ENCODE results near the gene MOB3B. TPM values are rescaled to one million over a fixed set of nuclear protein-coding genes. Genes with fewer than 3 reads are reported as not detected.

The MOB3B gene
- total RNA-seq, 1 donor from 2014 or later, result 11.0 TPM

DNA sequence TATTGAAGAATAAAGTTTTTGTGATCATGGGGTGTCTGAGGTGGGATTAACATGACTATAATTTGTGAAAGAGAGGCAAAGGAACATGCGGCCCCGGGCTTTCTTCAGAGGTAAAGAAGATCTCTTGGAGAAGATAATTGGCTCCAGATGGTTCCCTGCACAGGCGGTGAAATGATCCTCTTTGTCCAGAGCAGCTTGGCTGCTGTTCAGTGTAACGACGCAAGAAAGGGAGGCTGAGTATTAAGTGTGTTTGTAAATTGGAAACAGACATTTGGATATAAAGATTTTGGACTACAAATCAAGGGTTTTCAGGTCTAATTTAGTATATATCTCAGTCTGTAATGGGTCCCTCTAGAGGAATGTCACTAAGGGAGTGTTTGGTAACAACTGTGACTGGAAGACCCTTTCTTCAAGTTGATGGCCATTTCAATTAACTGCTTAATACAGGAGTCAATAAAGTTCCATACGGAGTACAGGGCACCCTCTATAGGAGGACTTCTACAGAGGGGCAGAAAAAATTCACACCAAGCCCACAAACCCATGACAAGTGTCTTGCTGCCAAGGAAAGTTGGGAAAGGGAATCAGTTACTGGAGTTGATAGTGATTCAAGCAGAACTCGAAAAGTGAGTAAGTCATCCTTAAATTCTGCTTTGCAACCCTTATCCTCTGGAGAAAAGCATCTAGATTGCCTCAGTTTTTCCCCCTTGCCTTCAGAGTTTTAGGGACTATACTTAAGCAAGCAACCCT, 236.8 kb downstream of the MOB3B start:
- Histone ChIP-seq H3K9me3 (no peaks in the 10 kb centered on the region), H3K27ac (no peak overlapping the region), H3K4me3 (no peak overlapping the region), H3K36me3 (no peaks in the 10 kb centered on the region), H3K27me3 (no peaks in the 10 kb centered on the region), H3K4me1 (no peaks in the 10 kb centered on the region)
- TF ChIP-seq POLR2A (IDR thresholded peaks at IDR 0.05), result no peak
- TF ChIP-seq POLR2AphosphoS5 (IDR thresholded peaks at IDR 0.05; ENCODE audit: insufficient read depth in 1 of 2, low read depth in 1 of 2), result no peak
- TF ChIP-seq, protein P1, sequence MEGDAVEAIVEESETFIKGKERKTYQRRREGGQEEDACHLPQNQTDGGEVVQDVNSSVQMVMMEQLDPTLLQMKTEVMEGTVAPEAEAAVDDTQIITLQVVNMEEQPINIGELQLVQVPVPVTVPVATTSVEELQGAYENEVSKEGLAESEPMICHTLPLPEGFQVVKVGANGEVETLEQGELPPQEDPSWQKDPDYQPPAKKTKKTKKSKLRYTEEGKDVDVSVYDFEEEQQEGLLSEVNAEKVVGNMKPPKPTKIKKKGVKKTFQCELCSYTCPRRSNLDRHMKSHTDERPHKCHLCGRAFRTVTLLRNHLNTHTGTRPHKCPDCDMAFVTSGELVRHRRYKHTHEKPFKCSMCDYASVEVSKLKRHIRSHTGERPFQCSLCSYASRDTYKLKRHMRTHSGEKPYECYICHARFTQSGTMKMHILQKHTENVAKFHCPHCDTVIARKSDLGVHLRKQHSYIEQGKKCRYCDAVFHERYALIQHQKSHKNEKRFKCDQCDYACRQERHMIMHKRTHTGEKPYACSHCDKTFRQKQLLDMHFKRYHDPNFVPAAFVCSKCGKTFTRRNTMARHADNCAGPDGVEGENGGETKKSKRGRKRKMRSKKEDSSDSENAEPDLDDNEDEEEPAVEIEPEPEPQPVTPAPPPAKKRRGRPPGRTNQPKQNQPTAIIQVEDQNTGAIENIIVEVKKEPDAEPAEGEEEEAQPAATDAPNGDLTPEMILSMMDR (IDR thresholded peaks at IDR 0.05), result no peak
- intact Hi-C loops (cut with DNase I), result no loop called here
- no peak for DNase-seq (ENCODE audit: extremely low spot score in 2 of 2)

DNA sequence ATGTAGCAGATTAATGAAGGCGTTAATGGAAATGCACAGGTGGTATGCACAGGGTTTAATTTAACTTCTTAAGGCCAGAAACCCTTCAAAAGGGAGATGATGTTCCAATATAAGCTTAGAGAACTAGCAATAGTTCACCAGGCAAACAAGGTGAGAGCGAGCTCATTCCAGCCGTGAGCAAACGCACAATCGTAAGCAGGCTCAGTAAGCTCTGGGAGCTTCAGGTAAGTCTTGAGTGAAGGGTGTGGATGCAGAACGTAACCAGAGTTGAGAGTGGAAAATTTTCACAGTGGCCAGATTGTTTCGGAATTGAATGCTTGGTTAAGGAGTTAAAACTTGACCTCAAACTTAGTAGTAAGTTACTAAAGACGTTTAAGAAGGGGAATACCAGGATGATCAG, 238.3 kb downstream of the MOB3B start:
- TF ChIP-seq, protein P1 (IDR thresholded peaks at IDR 0.05), result no peak
- no peak for TF ChIP-seq POLR2A (IDR thresholded peaks at IDR 0.05)
- TF ChIP-seq POLR2AphosphoS5 (IDR thresholded peaks at IDR 0.05; ENCODE audit: insufficient read depth in 1 of 2, low read depth in 1 of 2), result no peak
- no peak for DNase-seq (ENCODE audit: extremely low spot score in 2 of 2)
- H3K36me3 ChIP-seq, result no peaks in the 10 kb centered on the region
- H3K27me3 ChIP-seq, result no peaks in the 10 kb centered on the region
- intact Hi-C loops (cut with DNase I), result no loop called here
- H3K4me3 ChIP-seq, result no peak overlapping the region
- no peak overlapping the region for H3K27ac ChIP-seq
- no peaks in the 10 kb centered on the region for H3K9me3 ChIP-seq
- H3K4me1 ChIP-seq, result no peaks in the 10 kb centered on the region

DNA sequence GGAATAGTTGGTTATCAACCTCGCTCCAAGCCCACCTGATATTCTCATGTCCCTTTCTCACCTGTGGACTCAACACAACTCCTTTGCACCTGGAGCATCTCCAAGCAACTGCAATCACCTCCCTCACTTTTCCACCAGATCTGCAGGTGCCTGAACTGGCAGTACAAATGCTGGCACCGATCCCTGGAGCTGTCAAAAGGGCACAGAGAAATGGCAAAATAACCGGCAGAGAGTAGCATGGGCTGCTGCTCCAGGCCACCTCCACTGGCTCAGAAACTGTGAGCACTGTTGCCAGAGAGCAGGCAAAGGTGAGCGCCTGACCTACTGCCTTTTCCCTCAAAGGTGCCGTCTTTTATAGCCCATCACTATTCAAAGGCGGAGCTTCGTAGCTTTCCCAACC, 247.3 kb downstream of the MOB3B start:
- no peaks in the 10 kb centered on the region for H3K4me1 ChIP-seq
- no peak overlapping the region for H3K4me3 ChIP-seq
- no peak overlapping the region for H3K27ac ChIP-seq
- H3K36me3 ChIP-seq, result no peaks in the 10 kb centered on the region
- DNase-seq (ENCODE audit: extremely low spot score in 2 of 2), result no peak
- H3K9me3 ChIP-seq, result no peaks in the 10 kb centered on the region
- no peaks in the 10 kb centered on the region for H3K27me3 ChIP-seq
- intact Hi-C loops (cut with DNase I), result no loop called here
- TF ChIP-seq POLR2A (IDR thresholded peaks at IDR 0.05) (no peak), POLR2AphosphoS5 (IDR thresholded peaks at IDR 0.05; ENCODE audit: insufficient read depth in 1 of 2, low read depth in 1 of 2) (no peak)
- TF ChIP-seq, protein P1 (IDR thresholded peaks at IDR 0.05), result no peak

DNA sequence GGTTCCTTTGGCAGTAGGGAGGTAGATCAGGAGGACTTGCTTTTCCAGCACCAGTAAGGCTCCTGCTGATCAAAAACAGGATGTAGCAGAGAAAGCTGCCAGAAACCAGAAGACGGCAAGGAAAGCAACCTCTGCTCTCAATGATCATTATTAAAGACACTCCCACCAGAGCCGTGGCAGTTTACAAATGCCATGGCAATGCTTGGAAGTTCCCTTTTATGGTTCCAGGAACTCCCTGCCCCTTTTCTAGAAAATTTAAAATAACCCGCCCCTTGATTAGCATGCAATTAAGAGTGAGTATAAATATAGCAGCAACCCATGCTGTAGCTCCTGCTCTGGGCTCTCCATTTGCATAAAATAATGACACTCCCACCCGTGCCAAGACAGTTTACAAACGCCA, 248.8 kb downstream of the MOB3B start:
- Histone ChIP-seq H3K27ac (no peak overlapping the region), H3K4me1 (no peaks in the 10 kb centered on the region), H3K4me3 (no peak overlapping the region), H3K36me3 (no peaks in the 10 kb centered on the region), H3K9me3 (no peaks in the 10 kb centered on the region), H3K27me3 (no peaks in the 10 kb centered on the region)
- intact Hi-C loops (cut with DNase I), result no loop called here
- DNase-seq (ENCODE audit: extremely low spot score in 2 of 2), result no peak
- TF ChIP-seq POLR2AphosphoS5 (IDR thresholded peaks at IDR 0.05; ENCODE audit: insufficient read depth in 1 of 2, low read depth in 1 of 2) (no peak), POLR2A (IDR thresholded peaks at IDR 0.05) (no peak)
- TF ChIP-seq, protein P1 (IDR thresholded peaks at IDR 0.05), result no peak

DNA sequence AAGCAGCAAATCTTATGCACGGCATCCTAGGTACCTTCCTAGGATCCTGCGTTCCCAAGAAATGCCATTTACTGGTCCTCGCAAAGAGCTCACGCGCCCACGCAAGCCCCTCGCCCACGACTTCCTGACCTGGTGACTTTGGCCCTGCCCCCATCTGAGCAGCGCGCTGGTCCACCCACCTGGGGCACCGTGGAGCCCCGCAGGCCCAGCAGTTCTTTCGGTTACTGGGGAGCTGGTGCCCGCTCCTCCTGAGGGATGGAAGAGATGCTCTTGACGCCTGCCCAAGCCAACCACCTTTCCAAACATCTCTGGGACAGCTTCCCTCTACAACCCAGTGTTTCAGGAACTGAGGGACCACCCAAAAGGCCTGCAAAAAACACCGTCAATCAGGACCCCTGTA, 249.4 kb downstream of the MOB3B start:
- no peak for DNase-seq (ENCODE audit: extremely low spot score in 2 of 2)
- H3K27ac ChIP-seq, result no peak overlapping the region
- TF ChIP-seq, protein P1 (IDR thresholded peaks at IDR 0.05), result no peak
- TF ChIP-seq POLR2AphosphoS5 (IDR thresholded peaks at IDR 0.05; ENCODE audit: insufficient read depth in 1 of 2, low read depth in 1 of 2) (no peak), POLR2A (IDR thresholded peaks at IDR 0.05) (no peak)
- no peak overlapping the region for H3K4me3 ChIP-seq
- intact Hi-C loops (cut with DNase I), result no loop called here
- H3K27me3 ChIP-seq, result no peaks in the 10 kb centered on the region
- no peaks in the 10 kb centered on the region for H3K4me1 ChIP-seq
- H3K36me3 ChIP-seq, result no peaks in the 10 kb centered on the region
- H3K9me3 ChIP-seq, result no peaks in the 10 kb centered on the region

Data from vagina (tissue), 2 donors.